Putamen (tissue), 1 donor: ENCODE results near the gene CXCR3.
A peak's percentile ranks its signal among the peaks of the same experiment; 100 is the strongest.
"Not testable (repeated sequence)": the region's sequence is repeated elsewhere in the genome, so short reads cannot be mapped to it uniquely, and the experiment has no call there.

ENCODE experiments used
- DNase-seq: peaks from one replicate; pipeline ENCODE4 v3.0.0-alpha.2; 2016; ENCODE audit warnings: low spot score

The CXCR3 gene

GRCh38 chrX:71636438-71637252 is 18.3 kb upstream of the CXCR3 start:
- DNase-seq, result peak; percentile 29

- DNase-seq, result no peak
Measured at GRCh38 chrX:71634366-71634765, 16.1 kb upstream of the CXCR3 start.

GRCh38 chrX:71632923-71633657 is 14.8 kb upstream of the CXCR3 start:
- DNase-seq, result no peak

GRCh38 chrX:71629467-71629866 is 11.2 kb upstream of the CXCR3 start:
- DNase-seq, result no peak

- DNase-seq, result no peak
Measured at GRCh38 chrX:71627588-71628404, 9.5 kb upstream of the CXCR3 start.

GRCh38 chrX:71626576-71626975 is 8.3 kb upstream of the CXCR3 start:
- no peak for DNase-seq

GRCh38 chrX:71625471-71625870 is 7.2 kb upstream of the CXCR3 start:
- DNase-seq, result no peak

- DNase-seq, result no peak
Measured at GRCh38 chrX:71623714-71624113, 5.4 kb upstream of the CXCR3 start.

- peak; percentile 13 for DNase-seq
Measured at GRCh38 chrX:71622576-71623450, 4.5 kb upstream of the CXCR3 start.

- DNase-seq, result no peak
Measured at GRCh38 chrX:71622032-71622575, 3.8 kb upstream of the CXCR3 start.

GRCh38 chrX:71621603-71622002 is 3.3 kb upstream of the CXCR3 start:
- no peak for DNase-seq

GRCh38 chrX:71619986-71620385 is 1.7 kb upstream of the CXCR3 start:
- no peak for DNase-seq

GRCh38 chrX:71619193-71619592 is 882 bp upstream of the CXCR3 start:
- DNase-seq, result peak; percentile 13

GRCh38 chrX:71618787-71619186 is 476 bp upstream of the CXCR3 start:
- no peak for DNase-seq

GRCh38 chrX:71617742-71618141 is 569 bp downstream of the CXCR3 start:
- no peak for DNase-seq

GRCh38 chrX:71616672-71617529 is 1.4 kb downstream of the CXCR3 start:
- no peak for DNase-seq

- no peak for DNase-seq
Measured at GRCh38 chrX:71615954-71616353, 2.4 kb downstream of the CXCR3 start.

- DNase-seq, result no peak
Measured at GRCh38 chrX:71615056-71615455, 3.3 kb downstream of the CXCR3 start.

- DNase-seq, result no peak
Measured at GRCh38 chrX:71612256-71612655, 6.1 kb downstream of the CXCR3 start.

- not testable (repeated sequence) for DNase-seq
Measured at GRCh38 chrX:71611736-71612135, 6.6 kb downstream of the CXCR3 start.
